K562 (cell line): ENCODE measurements around the gene LPAR3.

ENCODE experiments used
- CAMTA2 ChIP-seq: fragments of 250-450 bp; sonication (Bioruptor Pico); conservative IDR thresholded peaks from 2 replicates; pipeline ENCODE4 v1.5.1; 2022
- CREB1 ChIP-seq, 2 experiments: sonication (generic) in 1 of 2; formaldehyde crosslinking in 1 of 2; IDR thresholded peaks; 2 replicates each; pipeline versions ENCODE4 v1.6.1 to v1.8.0; 2012 to 2022; ENCODE audit warnings: inconsistent platforms in 1 of 2, mild to moderate bottlenecking in 1 of 2, missing genetic modification reagents in 1 of 2, moderate library complexity in 1 of 2
- HMG20A ChIP-seq: fragments of 450-650 bp; formaldehyde crosslinking; conservative IDR thresholded peaks from 2 replicates; pipeline ENCODE4 v1.4.0; 2020; ENCODE audit warnings: mild to moderate bottlenecking, mixed read lengths
- PHB ChIP-seq: fragments of 250-450 bp; sonication (Bioruptor Pico); IDR thresholded peaks from 2 replicates; pipeline ENCODE4 v1.5.0; 2021
- POLR2B ChIP-seq: fragments of 450-650 bp; IDR thresholded peaks from 2 replicates; pipeline ENCODE4 v1.6.1; 2018; ENCODE audit warnings: low read depth; ENCODE audit not compliant: partially characterized antibody
- ZBED1 ChIP-seq: IDR thresholded peaks from 2 replicates; pipeline ENCODE4 v1.6.1; 2014
- ZBTB7A ChIP-seq: IDR thresholded peaks from 2 replicates; pipeline ENCODE4 v1.6.1; 2011; ENCODE audit warnings: low read depth, mild to moderate bottlenecking, low read length, moderate library complexity, borderline replicate concordance; ENCODE audit not compliant: control insufficient read depth
- ZNF431 ChIP-seq: sonication (generic); formaldehyde crosslinking; IDR thresholded peaks from 2 replicates; pipeline ENCODE4 v1.8.0; 2022; ENCODE audit warnings: mild to moderate bottlenecking, missing genetic modification reagents
- ZNF764 ChIP-seq: fragments of 250-450 bp; sonication (Bioruptor Pico); IDR thresholded peaks from 2 replicates; pipeline ENCODE4 v1.4.0; 2020; ENCODE audit warnings: low read depth, mild to moderate bottlenecking, moderate library complexity
- TF ChIP-seq, protein P1 (sequence below): fragments of 450-650 bp; formaldehyde crosslinking; IDR thresholded peaks from 2 replicates; pipeline ENCODE4 v1.4.0; 2020; ENCODE audit warnings: mild to moderate bottlenecking, moderate library complexity
- TF ChIP-seq, protein P2 (sequence below), 3 experiments: IDR thresholded peaks in 2 of 3; conservative IDR thresholded peaks in 1 of 3; 2 replicates each; pipeline ENCODE4 v1.5.1; 2011 to 2012; ENCODE audit warnings: low read length in 3 of 3, mild to moderate bottlenecking in 3 of 3, control low read depth in 2 of 3, improper control_type of control experiment in 1 of 3, inconsistent platforms in 1 of 3, low read depth in 1 of 3, mixed read lengths in 1 of 3, moderate library complexity in 1 of 3; ENCODE audit not compliant: insufficient read depth in 2 of 3
- TF ChIP-seq, protein P3 (sequence below): sonication (generic); formaldehyde crosslinking; IDR thresholded peaks from 2 replicates; pipeline ENCODE4 v1.8.0; 2022; ENCODE audit warnings: mild to moderate bottlenecking, missing genetic modification reagents
- TF ChIP-seq, protein P4 (sequence below): fragments of 450-650 bp; conservative IDR thresholded peaks from 2 replicates; pipeline ENCODE4 v1.6.1; 2016; ENCODE audit warnings: missing genetic modification characterization, low read depth, mild to moderate bottlenecking, missing compliant biosample characterization, moderate library complexity

DNA sequence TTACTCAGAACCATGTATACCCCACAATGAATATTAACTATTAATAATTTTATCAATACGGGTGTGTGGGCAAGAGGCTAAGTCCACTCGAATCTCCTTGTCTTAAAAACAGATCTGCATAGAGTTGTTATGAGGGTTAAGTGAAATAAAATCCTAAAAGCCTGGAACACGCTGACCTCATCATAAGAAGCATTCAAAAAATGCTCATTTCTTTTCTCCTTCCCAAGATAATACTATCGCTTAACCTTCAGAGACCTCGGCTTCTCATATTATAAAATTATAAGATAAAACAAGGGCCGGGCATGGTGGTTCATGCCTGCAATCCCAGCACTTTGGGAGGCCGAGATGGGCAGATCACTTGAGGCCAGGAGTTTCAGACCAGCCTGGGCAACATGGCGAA, 35.1 kb downstream of the LPAR3 start:
- no peak for TF ChIP-seq CAMTA2
- TF ChIP-seq, protein P1, sequence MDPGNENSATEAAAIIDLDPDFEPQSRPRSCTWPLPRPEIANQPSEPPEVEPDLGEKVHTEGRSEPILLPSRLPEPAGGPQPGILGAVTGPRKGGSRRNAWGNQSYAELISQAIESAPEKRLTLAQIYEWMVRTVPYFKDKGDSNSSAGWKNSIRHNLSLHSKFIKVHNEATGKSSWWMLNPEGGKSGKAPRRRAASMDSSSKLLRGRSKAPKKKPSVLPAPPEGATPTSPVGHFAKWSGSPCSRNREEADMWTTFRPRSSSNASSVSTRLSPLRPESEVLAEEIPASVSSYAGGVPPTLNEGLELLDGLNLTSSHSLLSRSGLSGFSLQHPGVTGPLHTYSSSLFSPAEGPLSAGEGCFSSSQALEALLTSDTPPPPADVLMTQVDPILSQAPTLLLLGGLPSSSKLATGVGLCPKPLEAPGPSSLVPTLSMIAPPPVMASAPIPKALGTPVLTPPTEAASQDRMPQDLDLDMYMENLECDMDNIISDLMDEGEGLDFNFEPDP (CRISPR knock-in tag): no peak
- TF ChIP-seq, protein P2, sequence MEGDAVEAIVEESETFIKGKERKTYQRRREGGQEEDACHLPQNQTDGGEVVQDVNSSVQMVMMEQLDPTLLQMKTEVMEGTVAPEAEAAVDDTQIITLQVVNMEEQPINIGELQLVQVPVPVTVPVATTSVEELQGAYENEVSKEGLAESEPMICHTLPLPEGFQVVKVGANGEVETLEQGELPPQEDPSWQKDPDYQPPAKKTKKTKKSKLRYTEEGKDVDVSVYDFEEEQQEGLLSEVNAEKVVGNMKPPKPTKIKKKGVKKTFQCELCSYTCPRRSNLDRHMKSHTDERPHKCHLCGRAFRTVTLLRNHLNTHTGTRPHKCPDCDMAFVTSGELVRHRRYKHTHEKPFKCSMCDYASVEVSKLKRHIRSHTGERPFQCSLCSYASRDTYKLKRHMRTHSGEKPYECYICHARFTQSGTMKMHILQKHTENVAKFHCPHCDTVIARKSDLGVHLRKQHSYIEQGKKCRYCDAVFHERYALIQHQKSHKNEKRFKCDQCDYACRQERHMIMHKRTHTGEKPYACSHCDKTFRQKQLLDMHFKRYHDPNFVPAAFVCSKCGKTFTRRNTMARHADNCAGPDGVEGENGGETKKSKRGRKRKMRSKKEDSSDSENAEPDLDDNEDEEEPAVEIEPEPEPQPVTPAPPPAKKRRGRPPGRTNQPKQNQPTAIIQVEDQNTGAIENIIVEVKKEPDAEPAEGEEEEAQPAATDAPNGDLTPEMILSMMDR (IDR thresholded peaks at IDR 0.05 in 2 of 3, conservative IDR thresholded peaks at IDR 0.05 in 1 of 3; ENCODE audit: insufficient read depth in 2 of 3, low read depth in 1 of 3, low read length in 3 of 3): no peak
- no peak for TF ChIP-seq ZNF431 (CRISPR knock-in tag)
- TF ChIP-seq ZNF764 (CRISPR knock-in tag): no peak
- no peak for TF ChIP-seq PHB (CRISPR knock-in tag)
- no peak for TF ChIP-seq HMG20A (CRISPR knock-in tag)
- TF ChIP-seq, protein P3, sequence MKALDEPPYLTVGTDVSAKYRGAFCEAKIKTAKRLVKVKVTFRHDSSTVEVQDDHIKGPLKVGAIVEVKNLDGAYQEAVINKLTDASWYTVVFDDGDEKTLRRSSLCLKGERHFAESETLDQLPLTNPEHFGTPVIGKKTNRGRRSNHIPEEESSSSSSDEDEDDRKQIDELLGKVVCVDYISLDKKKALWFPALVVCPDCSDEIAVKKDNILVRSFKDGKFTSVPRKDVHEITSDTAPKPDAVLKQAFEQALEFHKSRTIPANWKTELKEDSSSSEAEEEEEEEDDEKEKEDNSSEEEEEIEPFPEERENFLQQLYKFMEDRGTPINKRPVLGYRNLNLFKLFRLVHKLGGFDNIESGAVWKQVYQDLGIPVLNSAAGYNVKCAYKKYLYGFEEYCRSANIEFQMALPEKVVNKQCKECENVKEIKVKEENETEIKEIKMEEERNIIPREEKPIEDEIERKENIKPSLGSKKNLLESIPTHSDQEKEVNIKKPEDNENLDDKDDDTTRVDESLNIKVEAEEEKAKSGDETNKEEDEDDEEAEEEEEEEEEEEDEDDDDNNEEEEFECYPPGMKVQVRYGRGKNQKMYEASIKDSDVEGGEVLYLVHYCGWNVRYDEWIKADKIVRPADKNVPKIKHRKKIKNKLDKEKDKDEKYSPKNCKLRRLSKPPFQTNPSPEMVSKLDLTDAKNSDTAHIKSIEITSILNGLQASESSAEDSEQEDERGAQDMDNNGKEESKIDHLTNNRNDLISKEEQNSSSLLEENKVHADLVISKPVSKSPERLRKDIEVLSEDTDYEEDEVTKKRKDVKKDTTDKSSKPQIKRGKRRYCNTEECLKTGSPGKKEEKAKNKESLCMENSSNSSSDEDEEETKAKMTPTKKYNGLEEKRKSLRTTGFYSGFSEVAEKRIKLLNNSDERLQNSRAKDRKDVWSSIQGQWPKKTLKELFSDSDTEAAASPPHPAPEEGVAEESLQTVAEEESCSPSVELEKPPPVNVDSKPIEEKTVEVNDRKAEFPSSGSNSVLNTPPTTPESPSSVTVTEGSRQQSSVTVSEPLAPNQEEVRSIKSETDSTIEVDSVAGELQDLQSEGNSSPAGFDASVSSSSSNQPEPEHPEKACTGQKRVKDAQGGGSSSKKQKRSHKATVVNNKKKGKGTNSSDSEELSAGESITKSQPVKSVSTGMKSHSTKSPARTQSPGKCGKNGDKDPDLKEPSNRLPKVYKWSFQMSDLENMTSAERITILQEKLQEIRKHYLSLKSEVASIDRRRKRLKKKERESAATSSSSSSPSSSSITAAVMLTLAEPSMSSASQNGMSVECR: no peak
- TF ChIP-seq ZBTB7A: no peak
- no peak for TF ChIP-seq POLR2B
- TF ChIP-seq ZBED1: no peak
- TF ChIP-seq, protein P4, sequence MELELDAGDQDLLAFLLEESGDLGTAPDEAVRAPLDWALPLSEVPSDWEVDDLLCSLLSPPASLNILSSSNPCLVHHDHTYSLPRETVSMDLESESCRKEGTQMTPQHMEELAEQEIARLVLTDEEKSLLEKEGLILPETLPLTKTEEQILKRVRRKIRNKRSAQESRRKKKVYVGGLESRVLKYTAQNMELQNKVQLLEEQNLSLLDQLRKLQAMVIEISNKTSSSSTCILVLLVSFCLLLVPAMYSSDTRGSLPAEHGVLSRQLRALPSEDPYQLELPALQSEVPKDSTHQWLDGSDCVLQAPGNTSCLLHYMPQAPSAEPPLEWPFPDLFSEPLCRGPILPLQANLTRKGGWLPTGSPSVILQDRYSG: no peak
- no peak for TF ChIP-seq CREB1 (IDR thresholded peaks at IDR 0.05)
- TF ChIP-seq CREB1 (CRISPR knock-in tag; IDR thresholded peaks at IDR 0.05): no peak
